NCI-H446 treated with DMSO at 0.1 percent for 48 hours (cell line): Measurements from ENCODE around the gene SPRTN.

Source experiments
- DNase-seq: peaks from one replicate; lab custom pipeline; 2025; lab: John Stamatoyannopoulos, UW

The SPRTN gene

DNA sequence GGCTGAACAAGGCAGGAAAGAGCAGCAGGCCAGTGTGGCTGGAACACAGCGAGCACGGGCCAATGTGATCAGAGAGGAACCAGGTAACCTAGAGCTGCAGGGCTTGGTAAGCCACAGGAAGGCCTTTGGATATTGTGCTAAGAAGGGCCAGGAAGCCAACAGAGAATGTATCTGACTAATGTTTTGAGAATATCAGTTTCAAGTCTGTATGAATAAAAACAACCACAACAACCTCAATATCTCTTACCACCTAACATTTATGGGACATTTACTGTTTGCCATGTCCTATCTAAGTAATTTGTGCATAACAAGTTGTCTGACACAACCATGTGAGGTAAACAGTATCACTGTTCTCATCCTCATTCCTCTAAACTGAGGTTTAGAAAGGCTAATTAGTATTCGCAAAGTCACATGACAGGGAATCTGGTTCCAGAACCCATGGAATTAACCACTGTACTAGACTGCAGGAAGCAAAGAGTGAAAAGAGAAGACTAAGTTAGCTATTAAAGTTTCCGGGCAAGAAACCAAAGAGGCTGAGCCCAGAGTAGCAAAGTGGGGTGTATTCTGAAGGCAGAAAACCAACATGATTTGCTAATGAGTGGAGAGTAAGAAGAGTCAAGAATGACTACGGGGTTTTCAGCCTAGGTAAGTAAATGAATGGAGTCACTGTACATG lies 38.9 kb downstream of the SPRTN start:
- DNase-seq = no peak

GRCh38 chr1:231381729-231382128 lies 43.6 kb downstream of the SPRTN start:
- DNase-seq = no peak

DNA sequence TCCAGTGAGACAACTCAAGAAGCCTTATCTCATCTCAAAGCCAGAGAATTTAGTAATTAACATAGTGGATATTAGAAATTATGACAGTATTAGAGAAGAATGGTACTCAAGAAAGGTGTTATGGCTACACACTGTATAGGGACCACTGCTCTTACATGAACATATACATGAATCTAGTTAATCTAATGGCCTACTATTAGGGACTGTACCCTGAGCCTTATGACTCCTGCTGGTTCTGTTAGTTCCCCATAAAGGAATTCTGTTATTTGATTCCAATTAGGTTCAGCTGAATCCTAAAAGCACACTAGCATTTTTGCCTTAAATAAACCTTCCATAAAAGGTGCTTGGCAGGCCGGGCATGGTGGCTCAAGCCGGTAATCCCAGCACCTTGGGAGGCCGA lies 44.3 kb downstream of the SPRTN start:
- DNase-seq = no peak

DNA sequence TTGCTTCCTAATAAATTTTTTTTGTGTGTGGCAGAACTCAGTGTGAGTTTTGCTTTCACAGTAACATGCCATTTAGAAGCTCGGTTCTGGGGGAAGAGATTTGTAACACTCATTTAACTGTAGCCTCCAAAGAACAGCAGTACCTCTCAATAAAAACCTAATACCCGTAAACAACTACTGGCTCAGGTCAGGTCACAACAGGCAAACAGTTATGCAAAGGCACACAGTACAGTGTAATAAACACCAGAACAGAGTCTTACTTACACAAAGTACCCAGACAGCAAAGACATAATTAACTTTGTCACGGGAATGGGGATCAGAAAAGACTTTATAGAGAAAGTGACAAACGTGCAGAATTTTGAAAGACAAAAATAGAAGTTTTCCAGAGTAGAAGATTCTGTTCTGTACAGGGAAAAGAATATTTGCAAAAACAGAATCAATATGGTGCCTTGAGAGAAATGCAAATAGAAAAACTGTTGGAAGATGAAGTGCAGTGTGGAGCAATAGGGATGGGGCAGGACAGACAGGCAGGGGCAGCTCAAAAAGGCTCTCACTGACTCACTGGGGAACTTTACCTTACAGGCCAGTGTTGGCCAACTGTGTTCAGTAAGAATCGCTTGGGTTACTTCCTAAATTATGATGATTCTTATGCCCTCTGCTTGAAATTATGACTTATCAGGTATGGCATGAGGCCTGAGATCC lies 45.2 kb downstream of the SPRTN start:
- no peak for DNase-seq

- no peak for DNase-seq
These were observed 46.8 kb downstream of the SPRTN start for GRCh38 chr1:231384696-231385415.

DNA sequence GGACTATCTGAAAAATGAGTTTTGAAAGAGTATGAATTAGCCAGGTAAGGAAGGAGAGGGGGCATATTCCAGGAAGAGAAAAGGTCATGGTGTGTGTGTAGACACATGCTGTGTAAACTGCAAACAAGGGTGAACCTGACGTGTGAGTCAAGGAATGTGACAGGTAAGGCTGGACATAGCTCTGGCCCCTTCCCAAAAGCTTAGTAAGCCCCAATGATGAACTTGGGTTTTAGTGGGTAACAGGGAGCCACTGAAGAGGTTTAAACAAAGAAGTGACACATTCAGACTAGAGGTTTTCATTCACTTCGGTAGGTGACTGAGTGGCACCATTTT lies 47.3 kb downstream of the SPRTN start:
- no peak for DNase-seq

DNA sequence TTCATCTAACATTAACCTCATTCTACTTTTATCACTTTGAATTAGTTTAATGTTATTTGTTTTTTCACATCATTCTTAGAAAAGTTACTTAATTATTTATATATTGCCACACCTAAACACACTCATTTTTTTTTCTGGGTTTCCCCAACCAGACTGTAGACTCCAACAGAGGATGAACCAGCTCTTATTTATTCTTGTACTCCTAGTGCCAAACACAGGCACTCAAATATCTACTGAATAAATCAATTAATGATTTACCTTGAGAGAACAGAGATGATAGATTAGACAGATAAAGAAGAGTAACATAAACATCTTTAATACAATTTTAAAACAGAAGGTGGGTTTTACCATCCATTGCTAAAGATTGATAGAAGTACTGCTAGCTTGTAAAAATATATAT lies 48.4 kb downstream of the SPRTN start:
- DNase-seq = no peak

DNA sequence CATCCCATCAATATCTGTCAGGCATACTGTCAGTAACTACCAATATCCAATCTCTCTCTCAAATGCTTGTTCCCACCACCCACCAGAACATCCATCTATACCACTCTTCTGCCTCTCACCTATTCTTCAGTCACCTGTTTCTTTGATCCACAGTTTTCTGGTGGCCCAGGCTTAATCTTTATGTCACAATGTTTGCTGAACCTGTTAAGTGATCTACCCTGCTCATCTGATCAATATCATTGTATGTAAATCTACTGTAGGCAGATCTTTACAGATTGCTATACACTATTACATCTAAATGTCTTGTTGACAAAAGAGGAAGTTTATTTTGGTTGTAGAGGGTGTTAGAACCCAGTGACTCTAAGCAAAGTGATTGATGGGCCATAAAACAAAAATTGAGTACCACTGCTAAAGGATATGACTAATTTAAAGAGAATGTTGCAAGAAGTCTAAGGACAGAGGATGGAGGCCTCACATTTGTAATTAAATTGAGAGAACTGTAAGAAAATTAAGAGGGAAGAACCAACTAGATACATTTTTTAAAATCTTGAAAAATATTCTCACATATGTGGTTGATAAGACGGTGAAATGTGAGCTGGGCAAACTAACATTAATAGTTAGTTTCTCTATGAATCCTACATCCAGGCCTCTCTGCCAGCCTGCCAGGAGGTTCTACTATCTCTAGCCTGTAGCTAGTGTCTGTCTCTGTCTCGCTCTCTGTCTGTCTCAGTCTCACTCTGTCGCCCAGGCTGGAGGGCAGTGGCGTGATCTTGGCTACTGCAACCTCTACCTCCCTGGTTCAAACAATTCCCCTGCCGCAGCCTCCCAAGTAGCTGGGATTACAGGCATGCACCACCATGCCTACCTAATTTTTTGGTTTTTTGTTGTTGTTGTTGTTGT lies 49.9 kb downstream of the SPRTN start:
- DNase-seq = no peak

DNA sequence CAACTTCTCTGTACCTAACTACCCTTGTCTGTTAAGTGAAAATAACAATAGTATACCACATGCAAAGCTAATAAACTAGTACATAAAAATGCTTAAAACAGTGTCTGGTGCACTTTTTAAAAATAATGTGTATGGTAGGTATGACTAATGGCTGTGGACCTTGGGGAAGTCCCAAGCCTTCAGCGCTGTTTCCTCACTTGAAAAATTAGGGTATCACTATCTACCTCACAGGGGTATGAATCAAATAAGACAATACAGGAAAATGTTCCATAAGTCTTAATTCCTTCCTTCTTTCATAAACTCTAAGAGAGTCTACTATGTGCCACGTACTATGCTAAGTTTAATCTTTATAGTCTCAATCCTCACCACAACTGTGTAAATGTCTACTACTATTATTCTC lies 52.0 kb downstream of the SPRTN start:
- no peak for DNase-seq

GRCh38 chr1:231392389-231393131 lies 54.5 kb downstream of the SPRTN start:
- DNase-seq = no peak

- DNase-seq = no peak
These were observed 55.6 kb downstream of the SPRTN start for GRCh38 chr1:231393668-231394067.

- DNase-seq = no peak
These were observed 57.2 kb downstream of the SPRTN start for GRCh38 chr1:231395076-231395997.

DNA sequence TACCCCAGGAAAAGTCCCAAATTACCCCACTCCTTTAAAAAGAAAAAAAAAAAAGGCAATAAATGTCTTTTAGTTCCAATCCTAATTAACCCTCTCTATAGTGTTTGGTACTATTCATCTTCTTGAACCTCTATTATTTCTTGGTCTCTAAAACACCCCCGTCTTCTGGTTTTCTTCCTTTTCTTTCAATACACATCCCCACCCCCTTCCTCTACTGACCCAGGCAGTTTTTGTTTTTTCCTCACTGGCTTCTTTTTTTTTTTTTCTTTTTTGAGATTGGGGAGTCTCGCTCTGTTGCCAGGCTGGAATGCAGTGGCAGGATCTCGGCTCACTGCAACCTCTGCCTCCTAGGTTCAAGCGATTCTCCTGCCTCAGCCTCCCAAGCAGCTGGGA lies 57.9 kb downstream of the SPRTN start:
- DNase-seq = no peak

DNA sequence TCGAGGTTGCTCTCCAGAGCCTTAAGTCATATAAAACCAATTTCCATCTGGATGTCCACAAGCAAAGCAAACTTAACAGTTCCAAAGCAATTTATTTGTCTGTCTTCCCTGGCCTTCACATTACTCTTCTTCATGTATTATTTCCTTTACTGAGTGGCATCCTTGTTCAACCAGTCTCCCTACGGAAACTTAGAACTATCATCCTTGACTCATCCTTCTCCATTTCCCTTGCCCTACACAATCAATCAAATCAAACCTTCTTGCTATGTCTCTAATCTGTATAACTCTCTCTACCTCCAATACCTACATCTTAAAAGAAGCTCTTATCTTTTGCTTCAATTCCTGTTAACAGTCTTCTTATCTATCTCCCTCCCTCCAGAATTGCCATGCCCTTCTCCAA lies 58.5 kb downstream of the SPRTN start:
- no peak for DNase-seq

GRCh38 chr1:231397886-231398671 lies 60.0 kb downstream of the SPRTN start:
- DNase-seq = no peak

DNA sequence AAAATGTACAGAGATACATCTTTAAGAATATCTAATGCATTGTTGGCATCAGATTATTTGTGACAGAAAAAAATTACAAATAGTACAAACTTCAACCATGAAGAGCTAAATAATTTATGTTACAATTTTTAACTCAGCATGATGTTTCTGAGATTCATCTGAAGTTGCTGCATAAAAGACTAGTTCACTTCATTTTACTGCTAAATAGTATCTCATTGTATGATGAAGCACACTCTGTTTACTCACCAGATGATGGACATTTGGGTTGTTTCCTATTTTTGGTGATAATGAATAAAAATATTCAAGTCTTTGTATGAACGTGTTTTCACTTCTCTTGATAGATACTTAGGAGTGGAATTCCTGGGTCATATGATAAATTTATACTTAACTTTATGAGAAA lies 63.4 kb downstream of the SPRTN start:
- DNase-seq = no peak

- DNase-seq = no peak
These were observed 66.2 kb downstream of the SPRTN start for GRCh38 chr1:231404318-231404717.
